ENCODE measurements around the gene KCTD14.

- no peak for TF ChIP-seq CTCF (IDR thresholded peaks at IDR 0.05)
- TF ChIP-seq EP300 (IDR thresholded peaks at IDR 0.05): no peak
These were observed 23.5 kb downstream of the KCTD14 start for GRCh38 chr11:77999446-78000030.
